Measurements from ENCODE around the gene KDM5B.
"Not testable (repeated sequence)": the region's sequence is repeated elsewhere in the genome, so short reads cannot be mapped to it uniquely, and the experiment has no call there.

KDM5B gene

GRCh38 chr1:202716654-202717053, 91.6 kb downstream of the KDM5B start:
- no peak for ATAC-seq
- no peak for TF ChIP-seq PPARA (CRISPR knock-in tag; IDR thresholded peaks at IDR 0.05; ENCODE audit: borderline replicate concordance)

- not testable (repeated sequence) for ATAC-seq
Measured at GRCh38 chr1:202714202-202714601, 94.0 kb downstream of the KDM5B start.

- no peak for TF ChIP-seq ARNTL (CRISPR knock-in tag; IDR thresholded peaks at IDR 0.05; ENCODE audit: borderline replicate concordance, low read depth)
- no peak for TF ChIP-seq CSRNP3 (CRISPR knock-in tag; IDR thresholded peaks at IDR 0.05)
- no peak for TF ChIP-seq PPARA (CRISPR knock-in tag; IDR thresholded peaks at IDR 0.05; ENCODE audit: borderline replicate concordance)
- TF ChIP-seq ZFP3 (CRISPR knock-in tag; IDR thresholded peaks at IDR 0.05): no peak
- TF ChIP-seq TOX (CRISPR knock-in tag; IDR thresholded peaks at IDR 0.05; ENCODE audit: borderline replicate concordance): no peak
- no peak for ATAC-seq
Measured at GRCh38 chr1:202713110-202713509, 95.1 kb downstream of the KDM5B start.

GRCh38 chr1:202711949-202712635, 96.1 kb downstream of the KDM5B start:
- ATAC-seq: no peak
- TF ChIP-seq PATZ1 (CRISPR knock-in tag; IDR thresholded peaks at IDR 0.05; ENCODE audit: borderline replicate concordance) (no peak), SNAI2 (CRISPR knock-in tag; IDR thresholded peaks at IDR 0.05) (no peak), OSR1 (CRISPR knock-in tag; IDR thresholded peaks at IDR 0.05) (no peak), ZFP3 (CRISPR knock-in tag; IDR thresholded peaks at IDR 0.05) (no peak), GLIS3 (CRISPR knock-in tag; IDR thresholded peaks at IDR 0.05) (no peak), POU6F1 (CRISPR knock-in tag; IDR thresholded peaks at IDR 0.05; ENCODE audit: borderline replicate concordance, low read depth) (no peak), CREB5 (CRISPR knock-in tag; IDR thresholded peaks at IDR 0.05; ENCODE audit: low read depth) (no peak), ZNF8 (CRISPR knock-in tag; IDR thresholded peaks at IDR 0.05) (no peak), CSRNP3 (CRISPR knock-in tag; IDR thresholded peaks at IDR 0.05) (no peak), PPARA (CRISPR knock-in tag; IDR thresholded peaks at IDR 0.05; ENCODE audit: borderline replicate concordance) (no peak), TSHZ2 (CRISPR knock-in tag; IDR thresholded peaks at IDR 0.05) (no peak), ARNTL (CRISPR knock-in tag; IDR thresholded peaks at IDR 0.05; ENCODE audit: borderline replicate concordance, low read depth) (no peak), RARB (CRISPR knock-in tag; IDR thresholded peaks at IDR 0.05) (no peak), ESRRG (CRISPR knock-in tag; IDR thresholded peaks at IDR 0.05) (no peak), ZC3H10 (CRISPR knock-in tag; IDR thresholded peaks at IDR 0.05) (no peak), TCF4 (CRISPR knock-in tag; IDR thresholded peaks at IDR 0.05; ENCODE audit: borderline replicate concordance) (no peak), TOX (CRISPR knock-in tag; IDR thresholded peaks at IDR 0.05; ENCODE audit: borderline replicate concordance) (no peak), ZNF70 (CRISPR knock-in tag; IDR thresholded peaks at IDR 0.05) (no peak), ISL1 (CRISPR knock-in tag; IDR thresholded peaks at IDR 0.05) (no peak), ZNF565 (CRISPR knock-in tag; conservative IDR thresholded peaks at IDR 0.05; ENCODE audit: low read depth) (no peak)

Data from SK-N-SH treated with all-trans-retinoic acid at 6 μM for 48 hours (cell line).